Astrocyte (in vitro differentiated cells and primary cell): ENCODE data around the gene ENPP7.

Source experiments
- EZH2 ChIP-seq: IDR thresholded peaks from 2 replicates; pipeline ENCODE4 v1.6.1; 2012; ENCODE audit warnings: mild to moderate bottlenecking, low read length, inconsistent platforms; ENCODE audit not compliant: insufficient read depth
- TF ChIP-seq, protein P1 (sequence below): IDR thresholded peaks from 2 replicates; pipeline ENCODE4 v1.5.1; 2011; ENCODE audit warnings: low read depth, mild to moderate bottlenecking, inconsistent platforms, low read length, moderate library complexity; ENCODE audit not compliant: insufficient read depth

DNA sequence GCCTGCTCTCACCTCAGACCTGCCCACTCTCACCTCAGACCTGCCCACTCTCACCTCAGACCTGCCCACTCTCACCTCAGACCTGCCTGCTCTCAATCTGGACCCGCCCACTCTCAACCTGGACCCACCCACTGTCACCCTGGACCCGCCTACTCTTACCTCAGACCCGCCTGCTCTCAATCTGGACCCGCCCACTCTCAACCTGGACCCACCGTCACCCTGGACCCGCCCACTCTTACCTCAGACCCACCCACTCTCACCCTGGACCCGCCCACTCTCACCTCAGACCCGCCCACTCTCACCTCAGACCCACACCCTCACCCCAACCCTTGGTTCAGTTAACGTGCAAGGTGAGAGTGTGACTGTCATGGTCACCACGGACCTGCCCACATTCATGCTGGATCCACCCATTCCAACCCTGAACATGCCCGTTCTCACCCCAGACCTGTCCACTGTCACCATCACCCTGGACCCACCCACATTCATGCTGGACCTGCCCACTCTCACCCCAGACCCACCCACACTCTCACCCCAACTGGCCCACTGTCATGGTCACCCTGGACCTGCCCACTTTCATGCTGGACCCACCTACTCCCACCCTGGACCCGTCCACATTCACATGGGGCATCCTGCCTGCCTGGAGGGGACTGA is 31.2 kb upstream of the ENPP7 start:
- TF ChIP-seq, protein P1, sequence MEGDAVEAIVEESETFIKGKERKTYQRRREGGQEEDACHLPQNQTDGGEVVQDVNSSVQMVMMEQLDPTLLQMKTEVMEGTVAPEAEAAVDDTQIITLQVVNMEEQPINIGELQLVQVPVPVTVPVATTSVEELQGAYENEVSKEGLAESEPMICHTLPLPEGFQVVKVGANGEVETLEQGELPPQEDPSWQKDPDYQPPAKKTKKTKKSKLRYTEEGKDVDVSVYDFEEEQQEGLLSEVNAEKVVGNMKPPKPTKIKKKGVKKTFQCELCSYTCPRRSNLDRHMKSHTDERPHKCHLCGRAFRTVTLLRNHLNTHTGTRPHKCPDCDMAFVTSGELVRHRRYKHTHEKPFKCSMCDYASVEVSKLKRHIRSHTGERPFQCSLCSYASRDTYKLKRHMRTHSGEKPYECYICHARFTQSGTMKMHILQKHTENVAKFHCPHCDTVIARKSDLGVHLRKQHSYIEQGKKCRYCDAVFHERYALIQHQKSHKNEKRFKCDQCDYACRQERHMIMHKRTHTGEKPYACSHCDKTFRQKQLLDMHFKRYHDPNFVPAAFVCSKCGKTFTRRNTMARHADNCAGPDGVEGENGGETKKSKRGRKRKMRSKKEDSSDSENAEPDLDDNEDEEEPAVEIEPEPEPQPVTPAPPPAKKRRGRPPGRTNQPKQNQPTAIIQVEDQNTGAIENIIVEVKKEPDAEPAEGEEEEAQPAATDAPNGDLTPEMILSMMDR, result no peak
- TF ChIP-seq EZH2, result no peak
